Epithelial cell of proximal tubule (primary cell): ENCODE results near the gene ITGA2B. TPM values are rescaled to one million over a fixed set of nuclear protein-coding genes. Genes with fewer than 3 reads are reported as not detected.

Source experiments
- DNase-seq: peaks from one replicate; pipeline ENCODE4 v3.0.0-alpha.2; 2011; ENCODE audit warnings: low read depth
- H3K4me3 ChIP-seq: 2 replicates; pipeline ENCODE4 v1.5.1; 2011; ENCODE audit warnings: low read depth, mild to moderate bottlenecking, low read length
- total RNA-seq: library from RNA; depleted of rRNA; stranded (reverse); fragments of >200 nt; gene quantifications from 2 replicates; pipeline ENCODE4 v1.2.3, GENCODE V29; 2015
- TF ChIP-seq, protein P1 (sequence below): conservative IDR thresholded peaks from 2 replicates; pipeline ENCODE4 v1.5.1; 2012; ENCODE audit warnings: low read depth, mild to moderate bottlenecking, low read length

Gene ITGA2B
- total RNA-seq, 1 donor from 2014 or later = 0.81 TPM

DNA sequence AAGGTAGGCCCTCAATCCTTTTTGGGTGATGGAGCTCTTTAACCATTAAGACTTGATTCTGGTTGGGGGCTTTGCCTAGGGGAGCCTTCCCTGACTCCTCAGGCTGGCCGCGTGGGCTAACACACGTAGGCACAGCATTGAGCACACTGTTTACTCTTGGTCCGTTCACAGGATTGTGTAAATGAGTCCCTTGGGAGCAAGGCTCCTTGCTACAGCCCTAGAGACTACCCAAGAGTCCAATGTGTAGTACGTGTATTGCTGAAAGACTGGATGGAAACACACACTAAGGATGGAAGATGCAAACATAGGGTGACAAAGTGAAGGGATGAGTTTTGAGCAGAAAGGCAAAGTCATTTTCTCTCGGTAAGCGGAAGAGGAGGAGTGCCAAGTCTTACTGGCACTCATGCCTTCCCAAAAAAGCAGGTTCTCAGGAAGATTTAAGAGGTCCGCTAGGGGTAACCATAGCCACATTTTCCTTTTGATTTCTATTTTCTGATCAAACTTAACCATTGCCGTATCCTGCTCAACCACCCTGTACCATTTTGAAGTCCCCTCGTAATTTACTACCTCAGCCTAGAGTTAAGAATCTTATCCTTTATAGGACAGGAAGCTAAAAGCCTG, 911 bp upstream of the ITGA2B start:
- H3K4me3 ChIP-seq = no peak overlapping the region
- no peak for DNase-seq
- TF ChIP-seq, protein P1, sequence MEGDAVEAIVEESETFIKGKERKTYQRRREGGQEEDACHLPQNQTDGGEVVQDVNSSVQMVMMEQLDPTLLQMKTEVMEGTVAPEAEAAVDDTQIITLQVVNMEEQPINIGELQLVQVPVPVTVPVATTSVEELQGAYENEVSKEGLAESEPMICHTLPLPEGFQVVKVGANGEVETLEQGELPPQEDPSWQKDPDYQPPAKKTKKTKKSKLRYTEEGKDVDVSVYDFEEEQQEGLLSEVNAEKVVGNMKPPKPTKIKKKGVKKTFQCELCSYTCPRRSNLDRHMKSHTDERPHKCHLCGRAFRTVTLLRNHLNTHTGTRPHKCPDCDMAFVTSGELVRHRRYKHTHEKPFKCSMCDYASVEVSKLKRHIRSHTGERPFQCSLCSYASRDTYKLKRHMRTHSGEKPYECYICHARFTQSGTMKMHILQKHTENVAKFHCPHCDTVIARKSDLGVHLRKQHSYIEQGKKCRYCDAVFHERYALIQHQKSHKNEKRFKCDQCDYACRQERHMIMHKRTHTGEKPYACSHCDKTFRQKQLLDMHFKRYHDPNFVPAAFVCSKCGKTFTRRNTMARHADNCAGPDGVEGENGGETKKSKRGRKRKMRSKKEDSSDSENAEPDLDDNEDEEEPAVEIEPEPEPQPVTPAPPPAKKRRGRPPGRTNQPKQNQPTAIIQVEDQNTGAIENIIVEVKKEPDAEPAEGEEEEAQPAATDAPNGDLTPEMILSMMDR = no peak

- no peak overlapping the region for H3K4me3 ChIP-seq
- TF ChIP-seq, protein P1 = no peak
- no peak for DNase-seq
Observed at GRCh38 chr17:44389723-44390202, 314 bp upstream of the ITGA2B start.

DNA sequence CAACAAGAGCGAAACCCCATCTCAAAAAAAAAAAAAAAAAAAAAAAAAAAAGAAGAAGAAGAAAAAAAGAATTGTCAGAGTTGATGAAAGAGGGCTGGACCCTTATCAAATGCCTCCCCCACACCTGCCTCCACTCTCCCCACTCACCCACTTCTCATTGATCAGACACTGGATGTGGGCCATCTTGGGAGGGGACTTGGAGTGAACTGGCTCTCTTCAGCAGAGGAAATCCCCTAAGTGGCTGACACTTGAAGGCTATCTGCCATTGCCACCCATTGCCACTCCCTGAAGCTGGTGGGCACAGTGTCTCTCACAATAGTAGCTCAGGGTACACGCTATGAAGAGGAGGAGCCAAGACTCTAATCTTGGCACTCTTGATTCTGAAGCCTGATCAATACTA, 1.6 kb downstream of the ITGA2B start:
- TF ChIP-seq, protein P1 = no peak
- no peak for DNase-seq
- no peak overlapping the region for H3K4me3 ChIP-seq

GRCh38 chr17:44386182-44386525, 3.3 kb downstream of the ITGA2B start:
- DNase-seq = no peak
- peak overlapping the region; percentile 53 for H3K4me3 ChIP-seq
- TF ChIP-seq, protein P1 = no peak

- DNase-seq = no peak
- TF ChIP-seq, protein P1 = peak; percentile 30
- H3K4me3 ChIP-seq = peak overlapping the region; percentile 53
Observed at GRCh38 chr17:44385287-44386181, 3.9 kb downstream of the ITGA2B start.

- H3K4me3 ChIP-seq = peak overlapping the region; percentile 53
- TF ChIP-seq, protein P1 = no peak
- no peak for DNase-seq
Observed at GRCh38 chr17:44384823-44385286, 4.6 kb downstream of the ITGA2B start.
